Effector memory CD8-positive, alpha-beta T cell (primary cell): ENCODE data around the gene LATS1.
A peak's percentile ranks its signal among the peaks of the same experiment; 100 is the strongest.

Experiments used
- ATAC-seq: fragments of 150-1000 bp; cut with Tn5 transposase; replicated peaks from 2 replicates; pipeline ENCODE4 v1.10.0; 2021; ENCODE audit warnings: mild to moderate bottlenecking, moderate library complexity
- DNase-seq, 3 experiments: peaks; one replicate each; pipeline ENCODE4 v3.0.0; 2021
- H3K27ac Mint-ChIP-seq, 2 donors: one replicate each; pipeline ENCODE4 v1.8.0; 2022; ENCODE audit warnings: mild to moderate bottlenecking in 2 of 2, mixed read lengths in 2 of 2, moderate library complexity in 2 of 2
- H3K27me3 Mint-ChIP-seq, 2 donors: one replicate each; pipeline ENCODE4 v1.8.0; 2022; ENCODE audit warnings: mixed read lengths in 2 of 2
- H3K36me3 Mint-ChIP-seq: one replicate; pipeline ENCODE4 v1.8.0; 2022; ENCODE audit warnings: mild to moderate bottlenecking, moderate library complexity, mixed read lengths; ENCODE audit not compliant: insufficient read depth
- H3K4me1 Mint-ChIP-seq, 2 donors: one replicate each; pipeline ENCODE4 v1.8.0; 2022; ENCODE audit warnings: low read depth in 2 of 2, mixed read lengths in 2 of 2
- H3K4me3 Mint-ChIP-seq, 2 donors: one replicate each; pipeline ENCODE4 v1.8.0; 2022; ENCODE audit warnings: mild to moderate bottlenecking in 2 of 2, mixed read lengths in 2 of 2, moderate library complexity in 2 of 2
- H3K9me3 Mint-ChIP-seq, 2 donors: one replicate each; pipeline ENCODE4 v1.8.0; 2022; ENCODE audit warnings: mixed read lengths in 2 of 2

Gene LATS1

GRCh38 chr6:149615805-149616204 lies 102.1 kb downstream of the LATS1 start:
- peaks cover 4 to 5% of the 10 kb centered on the region in 2 donors for H3K4me1 Mint-ChIP-seq
- DNase-seq, result no peak
- H3K4me3 Mint-ChIP-seq, result no peak overlapping the region
- H3K27ac Mint-ChIP-seq, result peak overlapping the region in 1 of 2 donors; percentile 19
- ATAC-seq, result no peak
- H3K9me3 Mint-ChIP-seq, result no peaks in the 10 kb centered on the region
- peaks cover 42% of the 10 kb centered on the region for H3K36me3 Mint-ChIP-seq
- H3K27me3 Mint-ChIP-seq, result no peaks in the 10 kb centered on the region

GRCh38 chr6:149614337-149614736 lies 103.6 kb downstream of the LATS1 start:
- Mint-ChIP-seq H3K4me1 (peaks cover 4 to 6% of the 10 kb centered on the region in 2 donors), H3K36me3 (peaks cover 40% of the 10 kb centered on the region), H3K9me3 (no peaks in the 10 kb centered on the region), H3K4me3 (no peak overlapping the region), H3K27ac (no peak overlapping the region), H3K27me3 (no peaks in the 10 kb centered on the region)
- DNase-seq (no peak), ATAC-seq (no peak)

GRCh38 chr6:149608381-149608982 lies 109.4 kb downstream of the LATS1 start:
- Mint-ChIP-seq H3K27me3 (no peaks in the 10 kb centered on the region), H3K4me1 (peaks cover 7 to 8% of the 10 kb centered on the region in 2 donors), H3K4me3 (no peak overlapping the region), H3K9me3 (no peaks in the 10 kb centered on the region), H3K36me3 (peaks cover 30% of the 10 kb centered on the region), H3K27ac (peak overlapping the region in 1 of 2 donors; percentile 44)
- DNase-seq (no peak), ATAC-seq (no peak)
